ENCODE results near the gene SMCO4.

Gene SMCO4

GRCh38 chr11:93498641-93499040, 44.5 kb downstream of the SMCO4 start:
- DNase-seq, result no peak

GRCh38 chr11:93498161-93498560, 45.0 kb downstream of the SMCO4 start:
- DNase-seq, result no peak

- no peak for DNase-seq
Measured at GRCh38 chr11:93497596-93497995, 45.6 kb downstream of the SMCO4 start.

- DNase-seq, result no peak
Measured at GRCh38 chr11:93494357-93494756, 48.8 kb downstream of the SMCO4 start.

GRCh38 chr11:93493252-93493897, 49.8 kb downstream of the SMCO4 start:
- DNase-seq, result no peak

GRCh38 chr11:93492464-93493251, 50.5 kb downstream of the SMCO4 start:
- no peak for DNase-seq

GRCh38 chr11:93491973-93492372, 51.2 kb downstream of the SMCO4 start:
- DNase-seq, result no peak

- no peak for DNase-seq
Measured at GRCh38 chr11:93490996-93491618, 52.1 kb downstream of the SMCO4 start.

GRCh38 chr11:93489841-93490240, 53.4 kb downstream of the SMCO4 start:
- DNase-seq, result no peak

- no peak for DNase-seq
Measured at GRCh38 chr11:93487032-93487483, 56.1 kb downstream of the SMCO4 start.

- DNase-seq, result no peak
Measured at GRCh38 chr11:93485983-93486382, 57.2 kb downstream of the SMCO4 start.

- no peak for DNase-seq
Measured at GRCh38 chr11:93484716-93485115, 58.5 kb downstream of the SMCO4 start.

- no peak for DNase-seq
Measured at GRCh38 chr11:93482556-93482955, 60.6 kb downstream of the SMCO4 start.

GRCh38 chr11:93481696-93482095, 61.5 kb downstream of the SMCO4 start:
- DNase-seq, result no peak

- DNase-seq, result no peak
Measured at GRCh38 chr11:93481279-93481678, 61.9 kb downstream of the SMCO4 start.

- DNase-seq, result no peak
Measured at GRCh38 chr11:93480756-93481155, 62.4 kb downstream of the SMCO4 start.

GRCh38 chr11:93480256-93480655, 62.9 kb downstream of the SMCO4 start:
- DNase-seq, result no peak

- DNase-seq, result no peak
Measured at GRCh38 chr11:93478841-93479240, 64.3 kb downstream of the SMCO4 start.

- no peak for DNase-seq
Measured at GRCh38 chr11:93477684-93478234, 65.4 kb downstream of the SMCO4 start.

GRCh38 chr11:93476796-93477195, 66.4 kb downstream of the SMCO4 start:
- no peak for DNase-seq

GRCh38 chr11:93474123-93474522, 69.1 kb downstream of the SMCO4 start:
- DNase-seq, result no peak

GRCh38 chr11:93468290-93468689, 74.9 kb downstream of the SMCO4 start:
- DNase-seq, result no peak

GRCh38 chr11:93467054-93467453, 76.1 kb downstream of the SMCO4 start:
- DNase-seq, result no peak
